Subcutaneous abdominal adipose tissue (tissue), 5 donors: Measurements from ENCODE around the gene SETX.

Experiments used
- H3K27ac ChIP-seq: one replicate; pipeline ENCODE4 v1.7.0; 2013; ENCODE audit warnings: low read depth, mild to moderate bottlenecking, inconsistent platforms, low read length, moderate library complexity
- H3K27me3 ChIP-seq, 5 donors: one replicate each; pipeline ENCODE4 v1.7.0; 2013; ENCODE audit warnings: low read length in 5 of 5, inconsistent platforms in 1 of 5; ENCODE audit not compliant: control insufficient read depth in 5 of 5, insufficient read depth in 4 of 5
- H3K36me3 ChIP-seq, 5 donors: one replicate each; pipeline ENCODE4 v1.7.0; 2013; ENCODE audit warnings: low read length in 5 of 5; ENCODE audit not compliant: control insufficient read depth in 5 of 5, insufficient read depth in 5 of 5
- H3K4me1 ChIP-seq, 5 donors: one replicate each; pipeline ENCODE4 v1.7.0; 2013; ENCODE audit warnings: low read length in 5 of 5, mild to moderate bottlenecking in 3 of 5, moderate library complexity in 1 of 5; ENCODE audit not compliant: control insufficient read depth in 5 of 5, insufficient read depth in 5 of 5
- H3K4me3 ChIP-seq, 5 donors: one replicate each; pipeline ENCODE4 v1.7.0; 2013; ENCODE audit warnings: low read length in 5 of 5, low read depth in 1 of 5
- H3K9ac ChIP-seq, 5 donors: one replicate each; pipeline ENCODE4 v1.7.0; 2013; ENCODE audit warnings: low read length in 5 of 5, mild to moderate bottlenecking in 4 of 5, moderate library complexity in 3 of 5
- H3K9me3 ChIP-seq, 5 donors: one replicate each; pipeline ENCODE4 v1.7.0; 2013; ENCODE audit warnings: low read length in 5 of 5; ENCODE audit not compliant: control insufficient read depth in 5 of 5
- donor health status: healthy.
- donor health status: healthy.
- donor health status: healthy.
- donor health status: healthy.
- donor health status: healthy.

The SETX gene

DNA sequence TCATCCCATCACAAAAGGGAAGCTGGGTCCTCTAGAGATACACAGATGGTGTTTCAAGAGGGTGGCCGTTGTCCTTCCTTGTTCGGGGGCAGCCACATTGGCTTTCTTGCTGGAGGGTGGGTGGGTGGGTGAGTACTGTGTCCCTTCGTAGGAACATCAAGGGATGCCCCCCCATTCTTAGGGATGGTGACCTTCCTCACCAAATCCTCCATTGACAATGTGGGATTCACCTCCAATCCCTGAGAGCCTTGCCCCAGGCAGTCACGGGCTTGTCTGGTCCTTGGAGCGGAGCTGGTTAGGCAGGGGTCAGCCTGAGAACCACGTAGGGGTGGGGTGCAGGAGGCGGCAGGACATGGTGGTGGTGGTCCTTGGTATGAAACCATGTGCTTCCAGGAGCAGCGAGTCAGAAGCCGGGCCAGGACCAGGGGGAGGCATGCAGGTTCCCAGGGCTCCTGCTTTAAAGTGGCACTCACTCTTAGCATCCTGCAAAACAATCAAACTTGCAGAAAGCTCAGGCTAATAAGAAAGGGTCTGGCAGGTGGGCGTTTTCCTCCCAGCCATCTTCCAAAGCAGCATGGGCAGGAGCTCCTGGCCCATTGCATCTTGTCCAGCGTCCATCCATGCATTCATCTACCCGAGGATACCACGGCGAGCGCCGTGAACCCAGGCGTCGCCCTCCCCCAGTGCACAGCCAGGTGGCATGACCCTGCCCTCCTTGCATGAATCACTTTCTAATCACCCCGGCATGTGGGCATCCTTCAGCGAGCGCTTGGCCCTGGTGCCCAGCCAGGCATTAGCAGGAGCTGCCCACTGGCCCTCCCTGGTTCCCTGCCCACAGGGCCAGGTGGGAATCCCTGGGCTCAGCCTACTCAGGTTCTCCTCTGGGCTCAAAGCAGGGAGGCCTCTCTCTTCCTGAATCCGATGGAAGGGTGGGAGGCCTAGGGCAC is 116.5 kb downstream of the SETX start:
- H3K9ac ChIP-seq: no peak overlapping the region
- no peaks in the 10 kb centered on the region for H3K36me3 ChIP-seq
- H3K27me3 ChIP-seq: peaks cover 10 to 52% (median 24%) of the 10 kb centered on the region in 5 donors
- no peak overlapping the region for H3K27ac ChIP-seq
- no peak overlapping the region for H3K4me3 ChIP-seq
- peaks cover 0 to 24% (median 18%) of the 10 kb centered on the region in 5 donors for H3K4me1 ChIP-seq
- H3K9me3 ChIP-seq: no peaks in the 10 kb centered on the region

DNA sequence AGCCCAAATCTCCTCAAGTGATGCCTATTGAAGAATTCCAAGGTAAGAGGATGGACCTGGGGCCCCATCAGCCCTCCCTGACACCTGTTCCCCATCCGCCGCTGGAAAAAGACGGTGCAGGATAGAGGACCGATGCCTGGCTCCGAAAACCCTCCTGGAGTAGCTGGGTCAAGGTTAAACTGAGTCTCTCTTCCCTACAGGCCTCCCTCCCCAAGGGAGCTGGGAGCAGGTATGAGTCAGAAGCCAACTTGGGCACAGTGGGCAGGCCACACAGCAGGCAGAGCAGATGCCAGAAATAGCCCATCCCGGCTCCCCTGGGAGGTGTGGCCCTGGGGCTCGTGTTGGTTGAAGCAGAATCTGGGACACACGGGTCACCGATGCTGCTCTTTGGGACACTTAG is 117.3 kb downstream of the SETX start:
- no peaks in the 10 kb centered on the region for H3K9me3 ChIP-seq
- H3K9ac ChIP-seq: no peak overlapping the region
- peaks cover 0 to 17% (median 14%) of the 10 kb centered on the region in 5 donors for H3K4me1 ChIP-seq
- H3K36me3 ChIP-seq: no peaks in the 10 kb centered on the region
- no peak overlapping the region for H3K4me3 ChIP-seq
- H3K27ac ChIP-seq: no peak overlapping the region
- peaks cover 10 to 51% (median 26%) of the 10 kb centered on the region in 5 donors for H3K27me3 ChIP-seq

DNA sequence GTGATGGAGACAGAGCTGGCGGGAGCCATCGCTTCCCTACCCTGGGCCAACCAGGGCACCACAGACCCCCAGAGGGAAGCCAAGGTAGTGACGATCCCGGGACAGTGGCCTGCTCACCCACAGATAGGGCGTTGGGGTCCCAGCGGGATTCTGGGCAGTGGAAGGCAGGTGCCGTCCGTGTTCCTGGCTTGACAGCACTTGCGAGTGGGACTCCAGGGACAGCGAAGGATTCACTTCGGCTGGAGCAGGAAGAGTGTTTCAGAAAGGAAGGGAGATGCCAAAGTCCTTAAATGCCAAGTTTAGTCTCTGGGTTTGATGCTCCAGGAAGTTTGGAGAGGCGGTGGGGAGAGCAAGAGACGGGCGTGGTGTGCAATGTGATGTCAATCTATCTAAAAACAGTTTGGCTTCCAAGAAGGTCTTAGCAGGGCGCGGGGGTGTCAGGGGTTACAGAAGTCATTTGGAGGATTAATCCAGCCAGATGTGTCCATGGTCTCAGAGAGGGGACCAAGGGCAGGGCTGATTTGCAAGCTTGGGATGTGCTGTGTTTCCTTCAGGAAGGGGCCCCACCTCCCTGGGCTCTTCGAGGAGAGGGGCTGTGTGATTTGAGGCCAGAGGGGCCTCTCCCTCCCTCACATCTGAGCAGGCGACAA is 118.0 kb downstream of the SETX start:
- H3K9me3 ChIP-seq: no peaks in the 10 kb centered on the region
- H3K9ac ChIP-seq: no peak overlapping the region
- H3K4me1 ChIP-seq: peaks cover 0 to 14% (median 11%) of the 10 kb centered on the region in 5 donors
- H3K27me3 ChIP-seq: peaks cover 15 to 53% (median 33%) of the 10 kb centered on the region in 5 donors
- H3K27ac ChIP-seq: no peak overlapping the region
- H3K4me3 ChIP-seq: no peak overlapping the region
- no peaks in the 10 kb centered on the region for H3K36me3 ChIP-seq

DNA sequence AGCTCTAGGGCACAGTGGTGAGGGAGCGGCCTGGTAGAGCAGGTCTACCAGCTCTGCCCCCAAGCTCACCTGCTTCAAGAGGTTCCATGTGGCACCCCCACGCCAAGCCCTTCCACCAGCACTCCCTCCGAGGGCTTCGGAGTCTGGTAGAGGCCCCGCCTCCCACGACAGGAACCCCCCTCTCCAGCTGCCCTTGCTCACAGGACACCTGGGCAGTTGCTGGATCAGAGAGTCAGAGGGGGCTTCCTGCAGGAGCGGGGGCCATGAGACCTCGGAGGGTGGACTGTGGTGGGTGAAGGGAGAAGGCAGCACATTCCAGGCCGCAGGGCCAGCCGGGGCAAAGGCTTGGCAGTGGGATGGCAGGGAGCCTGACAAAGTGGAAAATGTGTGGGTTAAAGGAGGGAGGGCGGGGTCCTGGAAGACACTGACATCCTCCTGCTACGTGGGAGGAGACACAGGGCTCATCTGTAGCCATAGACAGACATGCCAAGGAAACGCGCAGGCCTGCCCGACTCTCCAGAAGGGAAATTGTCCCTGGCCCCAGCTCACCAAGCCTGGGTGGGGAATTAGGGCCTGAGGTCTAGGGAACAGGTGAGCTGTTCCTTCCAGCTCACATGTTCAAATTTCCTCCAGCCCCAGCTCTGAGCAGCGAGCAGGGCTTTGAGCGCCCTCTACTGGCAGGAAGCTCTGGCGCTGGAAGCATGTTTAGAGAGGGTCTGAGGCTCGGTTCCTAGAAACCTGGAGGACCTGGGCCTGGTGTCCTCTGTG is 118.7 kb downstream of the SETX start:
- H3K4me1 ChIP-seq: peaks cover 0 to 8% (median 5%) of the 10 kb centered on the region in 5 donors
- H3K9ac ChIP-seq: no peak overlapping the region

DNA sequence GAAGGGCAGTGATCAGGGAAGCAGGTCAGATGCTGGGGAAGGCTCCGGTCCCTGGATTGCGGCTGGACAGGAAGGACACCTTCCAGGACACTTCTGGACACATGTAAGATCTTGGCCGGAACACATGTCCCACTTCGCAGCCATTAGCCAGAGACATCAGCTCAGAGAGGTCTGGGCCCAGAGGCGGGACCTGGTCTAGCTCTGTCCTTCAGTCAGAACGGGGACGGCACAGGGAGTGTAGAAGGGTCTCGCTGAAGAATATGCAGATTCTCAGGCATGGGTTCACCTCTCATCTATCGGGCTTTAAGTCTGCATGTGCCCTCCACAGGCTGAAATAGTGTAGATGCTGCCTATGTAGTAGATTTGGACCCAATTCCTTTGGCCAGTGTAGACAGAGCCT is 119.7 kb downstream of the SETX start:
- Histone ChIP-seq H3K4me1 (peaks cover 0 to under 1% (median 0%) of the 10 kb centered on the region in 5 donors), H3K9ac (no peak overlapping the region), H3K27me3 (peaks cover 22 to 56% (median 44%) of the 10 kb centered on the region in 5 donors), H3K4me3 (no peak overlapping the region), H3K27ac (no peak overlapping the region), H3K9me3 (no peaks in the 10 kb centered on the region), H3K36me3 (no peaks in the 10 kb centered on the region)

More for the DNA sequence above, 118.7 kb downstream of the SETX start:
- H3K36me3 ChIP-seq: no peaks in the 10 kb centered on the region
- peaks cover 21 to 53% (median 40%) of the 10 kb centered on the region in 5 donors for H3K27me3 ChIP-seq
- no peak overlapping the region for H3K4me3 ChIP-seq
- H3K27ac ChIP-seq: no peak overlapping the region
- H3K9me3 ChIP-seq: no peaks in the 10 kb centered on the region

DNA sequence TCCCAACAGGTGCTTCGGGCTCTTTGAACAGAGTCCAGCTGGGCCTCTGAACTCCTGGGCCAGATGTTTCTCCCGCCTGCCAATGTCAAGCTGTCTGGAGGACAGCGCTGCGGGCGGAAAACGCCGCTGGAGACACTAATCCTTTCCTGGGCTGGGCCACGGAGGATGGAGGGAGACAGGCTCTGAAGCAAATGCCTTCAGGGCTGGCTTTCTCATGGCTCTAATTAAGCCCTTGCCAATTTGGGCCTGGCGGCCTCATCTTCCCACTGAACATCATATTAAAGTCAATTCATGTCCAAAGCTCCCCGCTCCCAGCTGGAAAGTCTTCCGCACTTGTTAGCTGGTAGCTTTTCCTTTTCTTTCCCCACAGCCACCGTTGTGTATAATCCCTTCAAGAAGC is 120.3 kb downstream of the SETX start:
- no peaks in the 10 kb centered on the region for H3K4me1 ChIP-seq
- H3K4me3 ChIP-seq: no peak overlapping the region
- no peak overlapping the region for H3K27ac ChIP-seq
- no peaks in the 10 kb centered on the region for H3K9me3 ChIP-seq
- H3K27me3 ChIP-seq: peaks cover 26 to 58% (median 45%) of the 10 kb centered on the region in 5 donors
- H3K36me3 ChIP-seq: no peaks in the 10 kb centered on the region
- H3K9ac ChIP-seq: no peak overlapping the region

DNA sequence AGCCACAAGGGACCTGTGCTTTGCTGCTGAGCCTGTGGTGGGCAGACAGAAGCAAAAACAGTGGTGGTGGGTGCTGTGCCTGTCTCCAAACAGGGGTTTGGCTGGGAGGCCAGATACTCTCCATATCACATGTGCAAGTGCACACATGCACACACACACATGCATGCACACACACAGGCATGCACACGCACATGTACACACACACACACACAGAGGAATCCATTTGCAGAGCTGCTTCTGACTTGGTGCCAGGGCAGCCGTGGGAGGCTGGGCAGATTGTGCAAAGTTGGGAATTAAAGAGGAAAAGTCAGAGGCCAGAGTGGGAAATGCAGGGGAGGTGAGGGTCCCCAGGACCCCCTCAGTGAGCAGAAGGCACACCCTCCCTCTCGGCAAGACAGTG is 121.6 kb downstream of the SETX start:
- Histone ChIP-seq H3K4me3 (no peak overlapping the region), H3K27ac (no peak overlapping the region), H3K9me3 (no peaks in the 10 kb centered on the region), H3K36me3 (no peaks in the 10 kb centered on the region), H3K4me1 (no peaks in the 10 kb centered on the region), H3K27me3 (peaks cover 30 to 60% (median 51%) of the 10 kb centered on the region in 5 donors), H3K9ac (no peak overlapping the region)

DNA sequence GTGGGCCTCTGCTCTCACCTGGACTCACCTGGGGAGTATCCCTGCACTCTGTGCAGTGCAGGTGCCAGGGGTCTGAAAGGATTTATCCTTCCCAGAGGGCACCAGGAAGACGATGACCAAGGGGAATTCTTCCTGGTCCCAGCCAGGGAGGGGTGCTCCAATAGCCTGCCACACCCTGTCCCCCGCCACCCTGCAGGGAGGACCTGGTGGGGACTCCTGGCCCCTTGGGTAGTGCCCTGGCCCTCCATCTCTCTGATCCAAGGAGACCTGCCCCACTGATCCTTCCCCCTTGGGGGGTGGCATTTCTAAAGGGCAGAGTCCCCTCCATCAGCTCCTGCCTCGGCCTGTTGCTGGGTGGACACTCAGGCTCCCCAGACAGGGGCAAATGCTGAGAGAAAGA is 122.3 kb downstream of the SETX start:
- H3K36me3 ChIP-seq: no peaks in the 10 kb centered on the region
- H3K4me3 ChIP-seq: no peak overlapping the region
- H3K27ac ChIP-seq: no peak overlapping the region
- H3K9me3 ChIP-seq: no peaks in the 10 kb centered on the region
- H3K4me1 ChIP-seq: no peaks in the 10 kb centered on the region
- no peak overlapping the region for H3K9ac ChIP-seq
- H3K27me3 ChIP-seq: peaks cover 33 to 65% (median 57%) of the 10 kb centered on the region in 5 donors

DNA sequence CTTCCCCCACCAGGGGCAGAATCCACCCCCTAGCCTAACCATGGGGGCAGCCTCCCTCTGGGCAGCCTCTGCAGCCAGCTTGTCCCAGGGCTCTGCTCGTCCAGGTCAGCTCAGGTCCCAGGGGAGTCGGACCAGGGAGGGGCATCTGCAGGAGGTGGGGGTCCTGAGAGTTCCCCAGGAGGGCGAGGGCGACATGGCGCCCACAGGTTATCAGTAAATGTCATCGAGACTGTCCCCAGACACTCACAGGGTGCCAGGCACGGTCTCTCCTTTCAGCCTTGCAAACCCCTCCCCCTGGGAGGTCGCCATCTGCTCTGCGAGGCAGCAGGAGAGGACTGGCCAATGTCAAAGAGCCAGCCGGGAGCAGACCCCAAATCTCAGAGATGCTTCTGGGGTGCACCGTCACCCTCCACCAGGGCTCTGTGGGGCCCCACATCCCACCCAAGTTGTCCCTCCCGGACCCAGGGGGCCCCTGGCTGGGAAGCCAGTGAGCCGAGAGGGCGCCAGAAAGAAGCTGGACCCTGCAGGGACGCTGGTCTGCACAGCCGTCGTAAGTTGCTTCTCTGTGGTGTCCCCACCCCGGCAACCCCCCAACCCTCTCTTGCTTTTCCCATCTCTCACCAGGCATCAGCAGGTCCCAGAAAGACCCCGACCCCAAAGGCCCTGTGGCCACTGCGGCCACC is 123.6 kb downstream of the SETX start:
- H3K27me3 ChIP-seq: peaks cover 39 to 65% (median 51%) of the 10 kb centered on the region in 5 donors
- H3K9me3 ChIP-seq: no peaks in the 10 kb centered on the region
- no peaks in the 10 kb centered on the region for H3K4me1 ChIP-seq
- no peaks in the 10 kb centered on the region for H3K36me3 ChIP-seq
- no peak overlapping the region for H3K27ac ChIP-seq
- H3K4me3 ChIP-seq: no peak overlapping the region
- H3K9ac ChIP-seq: no peak overlapping the region
